Mucosa of rectum (tissue), 2 donors: ENCODE results near the gene CNN3.
A peak's percentile ranks its signal among the peaks of the same experiment; 100 is the strongest.

Source experiments
- H3K27ac ChIP-seq, 2 donors: one replicate each; pipeline ENCODE4 v1.7.0; 2013; ENCODE audit warnings: inconsistent platforms in 2 of 2, low read depth in 2 of 2, low read length in 2 of 2
- H3K27me3 ChIP-seq, 2 donors: one replicate each; pipeline ENCODE4 v1.7.0; 2013; ENCODE audit warnings: low read length in 2 of 2; ENCODE audit not compliant: control insufficient read depth in 2 of 2, insufficient read depth in 2 of 2
- H3K36me3 ChIP-seq, 2 donors: one replicate each; pipeline ENCODE4 v1.7.0; 2013; ENCODE audit warnings: low read length in 2 of 2; ENCODE audit not compliant: control insufficient read depth in 2 of 2, insufficient read depth in 2 of 2
- H3K4me1 ChIP-seq, 2 donors: one replicate each; pipeline ENCODE4 v1.7.0; 2013; ENCODE audit warnings: low read length in 2 of 2, mild to moderate bottlenecking in 1 of 2; ENCODE audit not compliant: control insufficient read depth in 2 of 2, insufficient read depth in 2 of 2
- H3K4me3 ChIP-seq, 2 donors: one replicate each; pipeline ENCODE4 v1.7.0; 2013; ENCODE audit warnings: low read length in 2 of 2
- H3K9ac ChIP-seq, 2 donors: one replicate each; pipeline ENCODE4 v1.7.0; 2013; ENCODE audit warnings: low read length in 2 of 2, low read depth in 1 of 2, mild to moderate bottlenecking in 1 of 2
- H3K9me3 ChIP-seq, 2 donors: one replicate each; pipeline ENCODE4 v1.7.0; 2013; ENCODE audit warnings: low read length in 2 of 2; ENCODE audit not compliant: control insufficient read depth in 2 of 2
- donor health status: healthy.
- donor health status: Normal muscosa, but diverticular disease.

The CNN3 gene

DNA sequence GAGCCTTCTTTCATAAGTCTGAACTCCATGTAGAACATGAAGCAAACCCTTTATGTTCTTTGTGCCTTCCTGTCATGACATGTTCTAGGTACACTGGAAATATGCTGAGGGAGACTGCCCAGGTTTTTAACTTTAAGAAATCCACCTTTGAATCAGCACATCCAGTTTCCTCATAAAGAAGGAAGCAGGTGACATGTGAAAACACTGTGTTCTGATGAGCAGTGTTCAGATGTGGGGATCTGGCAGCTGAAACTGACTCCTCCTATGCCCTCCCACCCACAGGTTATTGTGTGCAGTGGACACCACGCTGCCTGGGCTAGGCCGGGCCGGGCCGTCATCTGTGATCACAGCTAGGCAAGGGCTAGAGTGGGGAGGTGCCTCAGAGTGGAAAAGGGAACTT is 51.1 kb downstream of the CNN3 start:
- H3K27me3 ChIP-seq: no peaks in the 10 kb centered on the region
- H3K36me3 ChIP-seq: peaks cover 26 to 28% of the 10 kb centered on the region in 2 donors
- no peak overlapping the region for H3K9ac ChIP-seq
- H3K9me3 ChIP-seq: no peaks in the 10 kb centered on the region
- no peak overlapping the region for H3K4me3 ChIP-seq
- H3K27ac ChIP-seq: no peak overlapping the region
- no peaks in the 10 kb centered on the region for H3K4me1 ChIP-seq

DNA sequence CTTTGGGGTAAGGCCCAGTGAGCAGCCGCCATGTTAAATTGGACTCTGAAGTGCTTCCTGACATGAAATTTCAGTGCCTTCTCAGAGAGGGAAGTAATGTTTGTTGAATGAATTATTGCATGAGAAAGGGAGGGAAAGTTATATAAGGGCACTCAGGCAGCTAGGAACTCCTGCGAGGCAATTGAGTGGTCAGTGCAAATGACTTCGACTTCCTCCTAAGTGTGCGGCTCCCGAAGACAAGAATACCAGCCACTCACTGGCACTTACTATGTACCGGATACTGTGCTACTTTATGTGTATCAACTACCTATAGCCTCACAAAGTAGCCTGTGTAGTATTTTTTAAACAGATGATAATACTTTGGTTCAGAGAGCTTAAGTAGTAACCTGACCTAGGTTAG is 52.5 kb downstream of the CNN3 start:
- no peak overlapping the region for H3K27ac ChIP-seq
- H3K9me3 ChIP-seq: no peaks in the 10 kb centered on the region
- no peaks in the 10 kb centered on the region for H3K27me3 ChIP-seq
- H3K9ac ChIP-seq: no peak overlapping the region
- H3K4me3 ChIP-seq: no peak overlapping the region
- H3K36me3 ChIP-seq: peaks cover 34 to 35% of the 10 kb centered on the region in 2 donors
- no peaks in the 10 kb centered on the region for H3K4me1 ChIP-seq

DNA sequence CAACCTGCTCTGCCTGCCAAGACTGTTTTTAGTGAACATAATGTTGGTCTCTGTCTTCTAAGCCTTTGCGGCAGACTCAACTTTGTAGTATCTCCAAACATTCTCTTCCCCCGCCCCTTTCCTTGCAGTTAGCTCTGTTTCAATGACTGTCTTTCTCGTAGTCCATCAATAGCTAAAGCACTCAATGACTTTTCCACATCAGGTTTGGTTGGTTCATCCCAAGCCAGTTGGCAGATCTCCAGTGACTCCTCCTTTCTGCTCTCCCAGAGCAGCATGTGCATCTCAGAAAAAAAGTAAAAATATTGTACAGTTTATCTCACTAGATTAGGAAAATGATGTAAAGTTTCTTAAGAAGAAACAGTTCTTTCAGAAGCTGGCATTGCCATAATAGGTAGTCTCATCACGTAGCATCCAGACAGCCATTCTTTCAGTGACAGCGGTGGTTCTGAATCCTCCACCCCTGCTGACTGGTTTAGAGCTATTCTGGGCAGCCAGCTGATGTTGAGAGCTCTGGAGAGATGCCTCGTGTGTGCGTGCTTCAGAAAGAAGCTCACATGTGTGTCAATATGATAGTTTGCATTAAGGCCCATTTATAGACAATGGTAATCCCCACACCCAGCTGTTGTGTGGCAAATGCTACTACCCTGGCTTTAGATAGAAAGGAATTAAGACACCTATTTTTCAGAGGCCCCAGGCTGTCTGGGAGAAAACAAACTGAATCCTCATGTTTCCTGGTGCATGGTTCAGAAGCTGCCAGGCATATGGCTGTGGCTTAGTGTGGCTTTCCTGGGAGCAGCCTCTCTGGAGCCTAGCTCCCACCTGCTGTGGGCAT is 53.2 kb downstream of the CNN3 start:
- peaks cover 37 to 40% of the 10 kb centered on the region in 2 donors for H3K36me3 ChIP-seq
- H3K4me3 ChIP-seq: no peak overlapping the region
- H3K27ac ChIP-seq: no peak overlapping the region
- H3K27me3 ChIP-seq: no peaks in the 10 kb centered on the region
- no peaks in the 10 kb centered on the region for H3K4me1 ChIP-seq
- no peak overlapping the region for H3K9ac ChIP-seq
- H3K9me3 ChIP-seq: no peaks in the 10 kb centered on the region

DNA sequence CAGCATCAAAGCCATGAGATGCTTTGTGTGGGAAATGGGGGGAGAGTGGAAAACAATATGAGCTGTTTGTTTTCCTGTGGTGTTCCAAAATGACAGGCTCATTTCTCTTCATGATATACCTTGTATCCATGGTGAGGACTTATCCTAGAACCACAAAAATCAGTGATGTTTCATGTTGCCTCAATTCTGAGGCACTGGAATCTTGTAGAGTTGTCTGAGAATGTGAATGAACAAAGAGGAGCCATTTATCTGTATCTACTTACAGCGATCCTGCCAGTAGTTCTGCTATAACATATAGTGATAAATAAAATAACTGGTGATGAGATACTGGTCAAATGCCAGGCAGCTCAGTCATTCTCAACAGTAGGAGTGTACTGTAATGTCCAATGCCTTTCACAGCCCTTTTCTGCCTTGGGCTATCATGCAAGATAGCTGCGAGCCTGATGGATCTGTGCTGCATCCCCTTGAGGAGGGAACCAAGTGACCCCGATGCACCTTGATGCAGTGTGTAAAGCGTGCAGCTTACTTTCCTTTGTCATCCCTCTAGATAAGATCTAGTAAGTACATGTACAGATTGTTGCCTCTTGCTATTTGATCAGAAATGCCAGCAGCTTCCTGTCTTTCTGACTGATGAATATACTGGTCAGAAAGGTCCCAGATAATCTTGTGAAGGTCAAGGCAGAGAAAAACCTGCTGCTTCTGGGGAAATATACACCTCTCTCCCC is 54.0 kb downstream of the CNN3 start:
- H3K9me3 ChIP-seq: no peaks in the 10 kb centered on the region
- H3K27me3 ChIP-seq: no peaks in the 10 kb centered on the region
- no peak overlapping the region for H3K27ac ChIP-seq
- no peaks in the 10 kb centered on the region for H3K4me1 ChIP-seq
- H3K4me3 ChIP-seq: no peak overlapping the region
- H3K9ac ChIP-seq: no peak overlapping the region
- peaks cover 42% of the 10 kb centered on the region in 2 donors for H3K36me3 ChIP-seq

DNA sequence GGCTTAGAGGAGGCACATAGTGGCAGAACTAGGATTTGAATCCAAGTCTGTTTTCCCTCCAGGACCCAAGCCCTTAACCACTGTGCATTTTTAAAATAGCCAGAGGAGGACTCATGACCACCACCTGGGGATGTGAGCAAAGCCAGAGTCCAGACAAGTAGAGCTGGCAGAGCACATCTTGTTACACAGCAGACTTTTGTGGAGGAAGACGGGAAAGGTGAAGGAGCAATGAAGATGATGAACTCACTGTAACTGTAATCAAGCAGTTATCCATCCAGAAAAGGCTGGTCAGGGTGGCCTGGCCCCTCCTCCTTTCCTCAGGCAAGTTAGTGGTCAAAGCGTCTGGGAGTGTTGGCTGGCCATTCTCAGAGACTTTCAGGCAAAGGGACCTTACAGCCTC is 55.9 kb downstream of the CNN3 start:
- H3K9me3 ChIP-seq: no peaks in the 10 kb centered on the region
- H3K4me3 ChIP-seq: no peak overlapping the region
- H3K36me3 ChIP-seq: peaks cover 37 to 41% of the 10 kb centered on the region in 2 donors
- H3K27me3 ChIP-seq: no peaks in the 10 kb centered on the region
- H3K4me1 ChIP-seq: no peaks in the 10 kb centered on the region
- no peak overlapping the region for H3K9ac ChIP-seq
- no peak overlapping the region for H3K27ac ChIP-seq

DNA sequence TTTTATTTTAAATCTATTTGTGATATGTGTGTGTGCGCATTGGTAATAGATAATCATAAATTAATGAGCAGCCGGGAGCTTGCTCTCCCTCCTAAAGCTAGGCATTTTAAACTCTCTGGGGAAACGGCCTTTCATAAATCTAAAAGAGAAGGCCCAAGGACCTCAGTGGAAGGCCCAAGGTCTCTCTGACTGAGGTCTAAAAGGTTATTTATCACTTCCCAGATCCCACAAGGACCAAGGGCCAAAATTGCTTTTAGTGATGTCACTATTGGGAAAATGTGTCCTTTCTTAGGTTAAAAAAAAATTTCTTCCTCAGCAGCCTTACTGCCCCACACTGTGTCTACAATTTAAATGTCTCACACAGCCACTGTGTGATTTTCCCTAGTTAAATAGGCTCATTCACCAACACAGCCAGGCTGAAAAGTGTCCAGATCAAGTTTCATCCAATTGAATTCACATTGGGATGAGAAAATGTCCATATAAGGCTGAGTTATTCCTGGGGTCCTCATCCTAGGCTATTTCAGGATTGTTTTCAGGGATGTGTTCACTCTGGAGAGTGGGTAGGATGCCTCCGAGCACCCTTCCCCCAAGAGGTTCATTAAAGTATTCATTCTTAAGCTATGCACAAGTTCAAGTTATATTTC is 60.6 kb downstream of the CNN3 start:
- Histone ChIP-seq H3K9ac (no peak overlapping the region), H3K27me3 (no peaks in the 10 kb centered on the region), H3K9me3 (no peaks in the 10 kb centered on the region), H3K36me3 (peaks cover 29 to 34% of the 10 kb centered on the region in 2 donors), H3K27ac (peak overlapping the region; percentile 67 to 72), H3K4me1 (peaks cover 0 to 6% of the 10 kb centered on the region in 2 donors), H3K4me3 (no peak overlapping the region)

DNA sequence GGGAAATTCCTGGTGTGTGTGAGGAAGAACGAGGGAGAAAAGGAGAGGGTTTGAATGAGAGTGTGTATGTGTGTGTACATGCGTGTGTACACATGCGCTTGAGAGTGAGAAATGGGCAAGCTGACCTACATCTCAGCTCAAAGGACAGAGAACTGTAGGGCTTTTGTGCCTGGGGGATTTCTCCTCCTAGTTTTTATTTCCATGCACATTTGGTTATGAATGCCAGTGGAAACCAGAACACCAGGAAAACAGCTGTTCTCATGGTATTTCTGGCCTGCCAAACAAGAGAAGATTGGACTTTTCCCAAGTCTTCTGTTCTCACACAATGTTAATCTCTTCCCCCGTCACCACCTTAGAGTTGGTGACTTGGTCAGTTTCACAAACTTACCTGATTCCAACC is 61.5 kb downstream of the CNN3 start:
- Histone ChIP-seq H3K27me3 (no peaks in the 10 kb centered on the region), H3K27ac (peak overlapping the region; percentile 67 to 72), H3K4me1 (peaks cover 0 to 6% of the 10 kb centered on the region in 2 donors), H3K36me3 (peaks cover 25 to 31% of the 10 kb centered on the region in 2 donors), H3K9ac (no peak overlapping the region), H3K9me3 (no peaks in the 10 kb centered on the region), H3K4me3 (no peak overlapping the region)

DNA sequence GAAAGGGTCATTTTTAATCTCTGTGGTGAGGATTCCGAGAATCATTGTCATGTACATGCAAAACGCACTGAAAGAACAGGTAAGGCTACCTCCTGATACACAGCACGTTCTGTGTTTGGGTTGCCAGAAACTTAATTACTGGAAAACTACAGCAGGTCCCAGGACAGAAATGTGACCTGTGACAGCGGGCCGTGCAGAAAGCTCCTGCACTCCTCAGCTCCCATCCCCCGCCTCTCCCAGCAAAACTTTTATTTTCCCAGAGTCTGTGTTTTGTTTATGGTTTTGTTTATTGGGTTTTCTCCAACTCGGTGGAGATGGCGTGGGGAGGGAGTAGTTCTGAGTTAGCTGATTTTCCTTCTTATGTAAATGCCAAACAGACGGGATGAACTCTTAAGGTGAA is 62.1 kb downstream of the CNN3 start:
- Histone ChIP-seq H3K4me3 (no peak overlapping the region), H3K36me3 (peaks cover 22 to 27% of the 10 kb centered on the region in 2 donors), H3K9me3 (no peaks in the 10 kb centered on the region), H3K4me1 (peaks cover 0 to 6% of the 10 kb centered on the region in 2 donors), H3K27me3 (no peaks in the 10 kb centered on the region), H3K27ac (peak overlapping the region; percentile 72), H3K9ac (no peak overlapping the region)

DNA sequence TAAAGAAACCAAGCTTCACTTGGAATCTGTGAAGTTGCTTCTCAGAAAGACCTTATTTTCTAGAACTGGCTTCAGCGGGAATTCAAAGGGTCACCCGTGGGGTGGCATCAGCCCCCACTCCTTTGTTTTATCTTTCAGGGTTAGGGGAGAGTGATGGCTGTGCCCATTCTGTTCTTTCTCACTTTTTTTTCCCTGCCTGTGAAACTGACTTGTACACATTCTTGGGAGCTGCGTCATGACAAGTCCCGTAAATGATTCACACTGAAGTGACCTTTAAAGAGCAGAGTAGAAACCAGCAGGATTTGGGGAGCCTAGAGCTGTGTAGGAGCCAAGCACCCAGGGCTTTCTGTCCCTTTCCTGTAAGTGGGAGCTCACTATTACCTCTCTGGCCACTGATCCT is 63.0 kb downstream of the CNN3 start:
- H3K27me3 ChIP-seq: no peaks in the 10 kb centered on the region
- H3K36me3 ChIP-seq: peaks cover 25 to 28% of the 10 kb centered on the region in 2 donors
- peaks cover 0 to 6% of the 10 kb centered on the region in 2 donors for H3K4me1 ChIP-seq
- peak overlapping the region in 1 of 2 donors; percentile 26 for H3K9ac ChIP-seq
- H3K4me3 ChIP-seq: no peak overlapping the region
- peak overlapping the region; percentile 72 for H3K27ac ChIP-seq
- H3K9me3 ChIP-seq: no peaks in the 10 kb centered on the region
